Cortex of kidney (tissue), 1 donor: ENCODE results near the gene MAPKAP1.

Experiments used
- DNase-seq: peaks from one replicate; lab custom pipeline; 2025; lab: John Stamatoyannopoulos, UW

The MAPKAP1 gene

DNA sequence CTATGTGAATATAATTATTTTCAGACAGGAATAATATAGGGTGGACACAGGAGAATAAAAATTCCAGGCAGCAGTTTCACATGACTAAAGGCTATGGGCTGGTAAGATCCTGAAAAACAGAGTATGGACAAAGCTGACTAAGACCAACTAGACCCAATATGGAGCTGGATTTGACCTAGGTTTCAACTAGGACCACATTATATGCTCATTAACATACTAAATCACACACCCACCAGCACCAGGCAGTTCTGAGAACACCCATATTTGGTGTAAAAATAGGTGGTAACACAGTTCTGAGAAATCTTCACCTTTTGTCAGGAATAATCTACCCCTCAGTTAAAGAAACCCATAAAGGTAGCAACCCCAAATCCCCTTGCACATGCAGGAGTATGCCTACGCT is 64.7 kb downstream of the MAPKAP1 start:
- DNase-seq: no peak

DNA sequence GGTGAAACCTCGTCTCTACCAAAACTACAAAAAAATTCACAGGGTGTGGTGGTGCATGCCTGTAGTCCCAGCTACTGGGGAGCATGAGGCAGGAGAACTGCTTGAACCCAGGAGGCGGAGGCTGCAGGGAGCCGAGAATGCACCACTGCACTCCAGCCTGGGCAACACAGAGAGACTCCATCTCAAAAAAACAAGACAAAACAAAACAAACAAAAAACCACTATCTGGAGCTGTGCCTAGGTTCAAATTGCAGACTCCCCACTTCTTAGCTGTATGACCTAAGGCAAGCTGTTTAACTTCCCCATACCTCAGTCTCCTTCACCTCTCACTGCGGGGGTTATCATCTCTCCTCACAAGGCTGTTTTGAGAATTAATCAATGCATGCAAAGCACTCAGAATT is 68.0 kb downstream of the MAPKAP1 start:
- DNase-seq: no peak

DNA sequence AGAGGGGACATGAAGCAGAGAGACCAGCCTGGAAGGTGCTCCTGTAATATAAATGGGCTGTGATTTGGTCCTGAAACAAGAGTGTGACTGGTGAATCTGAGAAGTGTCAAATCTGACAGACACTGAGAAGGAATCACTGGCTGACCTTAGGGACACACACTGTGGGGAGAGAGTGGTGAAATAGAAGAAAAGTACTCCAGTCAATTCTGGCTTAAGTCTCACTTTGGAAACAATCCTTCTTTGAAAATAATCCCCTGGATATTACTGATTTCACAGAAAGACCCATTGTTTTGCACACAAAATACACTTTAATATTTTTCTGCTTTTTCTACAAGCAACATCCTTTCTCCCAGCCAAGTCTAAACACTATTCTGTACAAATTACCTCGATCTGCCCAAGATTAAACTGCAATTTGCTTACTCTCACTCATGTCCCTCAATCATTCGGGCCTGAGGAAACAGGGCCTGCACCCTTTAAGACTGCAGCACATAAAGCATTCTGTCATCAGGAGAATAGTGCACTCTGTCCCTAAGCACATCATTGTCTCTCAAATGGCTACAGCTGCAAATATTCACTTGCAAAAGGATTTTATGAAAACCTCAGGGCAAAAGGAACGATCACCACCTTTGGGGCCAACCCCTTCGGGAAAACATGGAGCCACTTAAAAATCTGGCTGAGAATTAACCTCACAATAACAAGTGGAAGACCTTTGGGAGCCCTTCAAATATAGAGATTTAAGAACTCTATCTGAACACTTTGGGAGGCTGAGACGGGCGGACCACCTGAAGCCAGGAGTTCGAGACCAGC is 68.6 kb downstream of the MAPKAP1 start:
- no peak for DNase-seq

DNA sequence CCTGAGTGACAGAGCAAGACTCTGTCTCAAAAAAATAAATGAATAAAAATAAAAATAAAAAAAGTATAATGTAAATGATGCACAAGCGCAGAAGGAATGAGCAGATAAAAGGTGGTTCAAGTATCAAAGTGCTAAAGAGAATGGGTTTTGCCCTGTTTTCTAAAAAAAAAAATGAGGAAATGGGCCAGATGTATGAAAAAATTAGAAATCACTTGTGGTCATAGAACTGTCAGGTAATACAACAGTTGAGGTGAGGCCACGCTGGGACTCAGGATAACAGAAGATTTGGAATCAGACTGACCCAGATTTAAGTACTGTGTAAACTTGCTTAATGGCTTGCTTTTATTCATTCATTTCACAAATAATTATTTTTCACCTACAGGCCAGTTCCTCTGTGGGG is 69.8 kb downstream of the MAPKAP1 start:
- no peak for DNase-seq

DNA sequence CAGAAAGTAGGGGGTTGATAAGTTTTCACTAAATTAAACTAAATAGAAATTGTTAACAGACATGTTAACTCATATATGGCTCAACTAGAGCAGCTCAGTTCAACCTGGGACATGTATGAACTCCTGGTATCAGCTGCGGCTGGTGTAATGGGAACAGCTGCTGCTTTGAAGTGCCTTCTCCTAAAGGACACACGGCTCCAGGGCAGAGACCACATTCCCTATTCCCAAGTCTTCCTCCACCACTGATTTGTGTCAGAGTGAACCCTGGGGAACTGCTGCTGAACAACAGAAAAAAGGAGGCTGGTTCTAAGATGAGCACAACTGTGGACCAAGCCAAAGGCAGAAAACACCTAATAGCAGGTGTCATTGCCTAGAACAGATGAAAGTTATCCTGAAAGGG is 71.1 kb downstream of the MAPKAP1 start:
- no peak for DNase-seq

DNA sequence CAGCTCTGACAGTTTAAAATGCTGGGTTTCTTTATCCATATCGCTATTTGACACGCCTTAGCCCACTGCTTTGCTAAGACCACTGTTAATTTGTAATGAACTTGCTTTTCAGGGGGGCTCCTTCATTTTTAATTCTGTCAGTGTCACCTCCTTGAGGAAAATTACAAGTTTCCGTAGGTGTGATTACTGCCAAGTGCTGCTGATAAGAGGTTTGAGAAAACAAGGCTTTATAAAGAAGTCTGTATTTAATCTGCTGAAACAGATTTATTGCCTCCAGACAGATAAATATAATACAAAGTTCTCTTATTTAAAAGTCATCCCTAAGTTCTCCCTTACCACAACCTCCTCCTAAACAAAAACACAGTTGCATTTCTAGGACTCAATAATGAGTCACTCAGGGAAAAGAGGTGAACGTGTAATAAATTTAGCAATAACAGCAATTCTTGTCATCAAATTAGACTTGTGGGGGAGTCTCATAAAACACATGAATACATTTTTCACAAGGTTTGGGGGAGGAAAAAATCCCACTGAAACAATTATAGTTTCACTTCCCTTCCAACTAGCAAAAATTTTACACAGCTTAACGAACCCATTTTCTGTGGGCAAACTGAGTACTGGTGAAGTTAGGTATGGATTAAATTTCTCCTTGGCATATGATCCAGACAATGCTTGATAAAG is 72.8 kb downstream of the MAPKAP1 start:
- no peak for DNase-seq

DNA sequence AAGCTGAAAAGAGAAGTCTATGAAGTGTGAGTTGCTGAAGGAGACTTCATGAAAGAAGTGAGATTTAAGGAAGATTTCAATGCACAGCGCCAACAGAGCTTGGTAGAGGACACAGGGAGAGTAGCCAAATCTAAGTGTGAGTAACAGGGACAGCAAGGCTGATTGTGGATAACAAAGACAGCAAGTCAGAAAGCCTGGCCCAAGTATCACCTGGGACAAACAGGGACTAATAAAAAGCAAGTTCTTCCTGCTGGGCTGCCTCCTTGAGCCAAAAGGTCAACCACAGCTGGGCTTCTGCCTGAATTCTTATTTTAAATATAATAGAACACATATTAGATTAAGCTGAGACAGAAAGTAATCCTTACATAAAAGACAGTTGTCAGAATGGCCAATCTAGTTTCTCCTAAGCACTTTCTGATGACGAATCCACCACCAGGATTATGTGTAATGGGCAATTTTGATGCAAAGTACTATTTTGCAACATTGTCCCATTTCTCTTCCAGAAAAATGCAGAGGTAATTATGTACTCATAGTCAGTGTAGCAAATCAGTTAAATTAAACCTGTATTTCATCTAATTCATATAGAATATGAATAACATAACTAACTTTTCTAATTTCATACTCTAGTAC is 73.8 kb downstream of the MAPKAP1 start:
- no peak for DNase-seq

DNA sequence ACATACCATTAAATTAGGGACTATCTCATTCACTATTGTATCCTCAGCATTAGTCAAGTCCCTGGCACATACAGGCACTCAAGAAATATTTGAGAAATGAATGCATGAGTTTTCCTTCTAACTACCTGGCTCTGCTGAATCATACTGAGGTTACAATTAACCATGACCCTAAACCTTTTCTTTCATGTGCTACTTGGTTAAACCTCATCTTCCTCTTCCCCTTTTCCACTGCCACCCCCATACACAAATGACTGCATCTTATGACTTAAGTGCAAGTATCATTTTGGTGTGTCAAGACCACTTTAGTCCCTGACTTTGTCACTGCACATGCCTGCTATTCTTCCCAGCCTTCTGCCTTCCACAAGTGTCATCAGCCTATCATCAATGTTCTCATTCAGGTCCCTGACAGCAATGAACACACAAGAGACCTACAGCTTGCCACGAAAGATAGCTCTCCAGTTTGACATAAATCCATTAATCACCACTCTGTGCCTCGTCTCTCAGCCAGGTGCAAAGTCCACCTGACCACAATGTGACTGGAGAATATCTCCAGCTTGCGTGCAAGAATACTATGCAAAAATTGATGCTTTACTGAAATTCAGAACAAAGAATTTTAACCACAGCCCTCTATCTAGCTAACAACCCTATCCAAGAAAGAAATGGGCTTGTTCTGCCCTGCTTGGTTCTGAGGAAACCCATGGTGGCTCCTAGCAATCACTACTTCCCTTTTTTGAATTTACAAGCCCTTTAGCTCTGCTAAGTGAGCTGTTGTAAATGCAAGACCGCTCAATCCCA is 74.5 kb downstream of the MAPKAP1 start:
- no peak for DNase-seq

DNA sequence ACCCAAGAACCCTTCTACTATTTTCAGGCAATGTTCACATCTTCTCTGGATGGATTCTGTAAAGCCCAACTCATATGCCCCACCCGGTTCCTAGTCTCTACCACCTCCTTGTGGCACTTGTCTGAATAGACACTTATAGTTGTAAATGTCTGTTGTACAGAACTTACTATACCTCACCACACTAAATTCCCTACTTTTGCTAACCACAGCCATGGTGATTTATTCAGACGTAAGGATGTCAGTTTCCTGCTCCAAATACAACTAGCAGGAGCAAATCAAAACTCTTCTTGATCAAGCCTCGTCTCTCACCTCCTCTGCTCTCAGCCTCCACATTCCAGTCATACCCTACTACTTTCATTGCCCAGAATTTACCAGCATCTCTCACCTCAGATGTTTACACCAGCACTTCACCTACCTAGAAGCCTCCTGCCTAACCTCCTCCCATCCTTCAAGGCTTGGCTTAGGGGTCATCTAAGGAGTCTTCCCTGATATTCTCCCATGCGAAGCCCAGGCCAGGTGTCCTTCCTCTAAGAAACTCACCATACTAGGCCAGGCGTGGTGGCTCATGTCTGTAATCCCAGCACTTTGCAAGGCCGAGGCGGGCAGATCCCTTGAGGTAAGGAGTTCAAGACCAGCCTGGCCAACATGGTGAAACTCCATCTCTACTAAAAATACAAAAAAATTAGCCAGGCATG is 75.5 kb downstream of the MAPKAP1 start:
- no peak for DNase-seq

DNA sequence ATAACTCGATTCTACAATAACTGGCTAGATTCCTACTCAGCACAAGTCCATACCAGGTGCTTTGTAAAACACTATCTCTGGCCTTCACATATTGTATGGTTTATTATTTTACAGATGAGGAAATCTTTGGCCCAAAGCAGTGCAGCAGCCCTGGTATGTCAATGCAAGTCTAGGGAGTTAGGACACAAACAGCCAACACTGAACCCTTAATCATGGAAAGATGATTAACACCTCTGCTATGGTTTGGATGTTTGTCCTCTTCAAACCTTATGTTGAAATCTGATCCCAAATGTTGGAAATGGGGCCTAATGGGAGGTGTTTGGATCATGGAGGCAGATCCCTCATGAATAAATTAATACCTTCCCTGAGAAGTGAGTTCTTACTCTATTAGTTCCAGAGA is 76.6 kb downstream of the MAPKAP1 start:
- DNase-seq: no peak

DNA sequence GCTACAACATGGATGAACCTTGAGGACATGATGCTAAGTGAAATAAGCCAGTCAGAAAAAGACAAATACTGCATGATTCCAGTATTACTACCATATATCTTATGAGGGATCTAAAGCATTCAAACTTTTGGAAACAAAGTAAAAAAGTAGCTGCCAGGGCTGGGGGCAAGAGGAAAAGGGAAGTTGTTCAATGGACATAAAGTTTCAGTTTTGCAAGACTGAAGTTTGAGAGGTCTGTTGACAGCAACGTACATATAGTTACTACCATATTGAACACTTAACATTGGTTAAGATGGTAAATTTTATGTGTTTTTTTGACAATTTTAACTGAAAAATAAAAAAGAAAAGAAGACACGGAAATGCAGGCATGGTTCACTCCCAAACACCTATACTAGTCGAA is 77.6 kb downstream of the MAPKAP1 start:
- no peak for DNase-seq

DNA sequence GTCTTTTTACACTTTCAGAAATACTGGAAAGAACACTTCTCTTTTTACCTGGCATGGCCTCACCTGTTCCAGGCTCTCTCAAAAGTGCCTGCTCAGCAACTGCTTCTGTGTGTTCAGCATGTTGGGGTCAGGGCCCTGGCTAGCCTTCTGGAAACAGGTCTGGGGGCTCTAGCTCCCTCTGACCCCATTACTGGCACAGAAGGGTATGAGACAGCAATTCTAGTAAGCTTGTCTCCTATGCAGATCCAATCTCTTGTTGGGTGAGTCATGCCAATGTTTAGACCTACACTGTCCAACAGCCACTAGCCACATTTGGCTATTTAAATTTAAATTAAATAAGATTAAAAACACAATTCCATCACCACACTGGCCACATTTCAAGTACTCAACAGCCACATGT is 80.8 kb downstream of the MAPKAP1 start:
- DNase-seq: no peak

DNA sequence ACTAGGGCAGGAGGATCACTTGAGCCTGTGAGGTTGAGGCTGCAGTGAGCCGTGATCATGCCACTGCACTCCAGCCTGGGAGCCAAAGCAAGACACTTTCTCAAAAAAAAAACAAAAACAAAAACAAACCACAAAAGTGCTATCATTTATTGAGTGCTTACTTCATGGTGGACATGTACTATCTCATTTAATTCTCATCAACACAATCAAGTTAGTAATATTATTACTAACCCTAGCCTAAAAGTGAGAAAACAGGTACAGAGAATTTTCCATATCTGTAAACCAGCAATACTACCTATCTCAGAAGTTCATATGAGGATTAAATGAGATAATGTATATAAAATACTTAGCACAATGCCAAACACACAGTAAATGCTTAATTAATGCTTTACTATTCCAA is 85.8 kb downstream of the MAPKAP1 start:
- no peak for DNase-seq

DNA sequence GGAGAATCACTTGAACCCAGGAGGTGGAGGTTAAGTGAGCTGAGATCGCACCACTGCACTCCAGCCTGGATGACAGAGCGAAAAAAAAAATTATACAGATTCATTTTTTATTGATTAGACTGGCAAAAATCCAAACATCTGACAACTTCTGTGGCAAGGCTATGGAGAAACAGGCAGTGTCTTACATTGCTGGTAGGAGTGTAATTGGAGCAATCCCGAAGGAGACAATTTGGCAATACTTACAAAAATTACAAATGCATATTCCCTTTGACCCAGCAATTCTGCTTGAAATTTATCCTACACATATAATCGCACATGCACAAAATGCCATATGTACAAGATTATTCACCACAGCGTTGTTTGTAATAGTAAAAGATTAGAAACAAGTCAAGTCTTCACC is 86.8 kb downstream of the MAPKAP1 start:
- no peak for DNase-seq

DNA sequence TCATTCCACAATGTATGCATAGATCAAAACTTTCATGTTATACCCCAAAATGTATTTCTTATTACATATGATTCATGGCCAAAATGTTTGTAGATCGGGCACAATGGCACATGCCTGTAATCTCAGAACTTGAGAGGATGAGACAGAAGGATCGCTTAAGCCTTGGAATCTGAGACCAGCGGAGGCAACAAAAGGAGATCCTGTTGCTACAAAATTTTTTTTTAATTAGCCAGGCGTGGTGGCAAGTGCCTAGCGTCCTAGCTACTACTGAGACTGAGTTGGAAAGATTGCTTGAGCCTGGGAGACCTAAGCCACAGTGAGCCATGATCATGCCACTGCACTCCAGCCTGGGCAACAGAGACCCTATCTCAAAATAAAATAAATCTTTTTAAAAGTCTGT is 89.9 kb downstream of the MAPKAP1 start:
- no peak for DNase-seq

DNA sequence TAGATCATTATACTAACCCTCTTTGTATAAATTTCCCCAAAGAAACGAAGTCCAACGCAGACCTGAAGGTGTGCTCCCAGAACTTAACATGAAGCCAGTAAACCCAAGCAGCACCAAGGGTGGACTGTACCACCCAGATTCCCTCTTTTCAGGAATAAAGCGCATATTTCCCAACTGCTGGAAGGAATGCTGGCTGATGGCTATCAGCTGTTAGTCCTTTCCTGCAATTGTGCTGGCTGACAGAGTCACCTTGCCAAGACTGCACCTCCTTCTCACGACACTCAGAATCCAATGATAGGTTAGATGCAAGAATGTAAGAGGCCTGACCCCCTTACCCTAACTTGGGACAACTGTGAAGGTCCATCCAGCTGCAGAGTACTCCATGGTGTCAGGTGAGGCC is 93.9 kb downstream of the MAPKAP1 start:
- DNase-seq: no peak

DNA sequence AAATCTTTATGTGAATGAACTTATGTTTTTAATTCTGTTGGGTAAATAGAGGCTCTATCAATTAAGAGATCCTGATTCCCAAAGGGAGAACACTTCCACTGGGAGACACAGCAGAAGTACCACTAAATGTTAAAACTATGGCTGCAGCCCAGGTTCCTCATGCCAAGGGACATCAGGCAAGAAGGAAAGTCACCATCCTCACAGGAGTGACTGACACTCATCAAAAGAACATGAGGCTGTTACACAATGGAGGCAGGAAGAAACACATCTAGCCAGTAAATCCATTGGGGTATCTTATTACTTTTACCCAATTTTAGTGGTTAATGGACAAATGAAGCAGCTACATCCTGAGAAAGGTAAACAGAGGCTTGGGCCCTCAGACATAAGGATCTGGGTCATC is 94.4 kb downstream of the MAPKAP1 start:
- no peak for DNase-seq

DNA sequence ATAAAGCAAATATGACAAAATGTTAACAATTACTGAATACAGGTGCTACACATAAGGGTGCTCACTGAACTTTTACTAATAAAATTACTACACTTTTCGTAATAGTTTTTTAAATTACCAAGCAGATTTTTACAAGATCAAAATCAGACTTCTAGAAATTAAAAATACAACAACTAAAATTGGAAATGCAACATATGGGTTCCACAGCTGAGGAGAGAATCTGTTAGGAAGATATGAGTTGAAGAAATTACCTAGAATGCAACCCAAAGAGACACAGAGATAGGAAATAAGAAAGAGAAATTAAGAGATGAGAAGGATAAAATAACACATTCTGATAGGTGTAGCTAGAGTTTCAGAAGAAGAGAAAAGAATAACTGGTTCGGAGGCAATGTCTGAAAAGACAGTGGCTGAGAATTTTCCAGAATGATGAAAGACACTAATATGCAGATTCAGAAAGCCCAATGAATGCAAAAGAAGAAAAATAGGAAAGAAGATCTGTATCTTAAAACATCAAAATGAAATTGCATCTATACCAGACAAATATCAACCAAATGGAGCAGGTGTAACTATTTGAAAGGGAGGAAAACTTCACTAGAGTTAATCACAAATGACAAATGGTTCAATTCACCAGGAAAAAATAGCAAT is 95.8 kb downstream of the MAPKAP1 start:
- DNase-seq: no peak

DNA sequence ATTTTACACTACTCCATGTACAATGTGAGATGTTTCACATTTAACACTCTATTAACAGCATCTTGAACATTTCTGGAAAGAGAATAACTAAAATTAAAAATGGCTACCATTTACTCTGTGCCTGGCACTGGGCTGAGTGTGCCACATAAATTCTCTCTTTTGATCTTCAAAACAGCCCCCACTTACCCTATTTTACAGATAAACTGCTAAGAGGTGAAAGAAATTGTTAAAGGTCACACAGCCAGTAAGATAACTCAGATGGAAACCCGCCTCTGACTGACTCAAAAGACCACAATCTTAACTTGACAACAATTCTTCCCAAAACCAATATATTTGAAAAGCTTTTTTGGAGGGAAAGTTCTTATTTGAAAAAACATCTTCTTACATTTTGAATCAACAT is 97.3 kb downstream of the MAPKAP1 start:
- DNase-seq: no peak

DNA sequence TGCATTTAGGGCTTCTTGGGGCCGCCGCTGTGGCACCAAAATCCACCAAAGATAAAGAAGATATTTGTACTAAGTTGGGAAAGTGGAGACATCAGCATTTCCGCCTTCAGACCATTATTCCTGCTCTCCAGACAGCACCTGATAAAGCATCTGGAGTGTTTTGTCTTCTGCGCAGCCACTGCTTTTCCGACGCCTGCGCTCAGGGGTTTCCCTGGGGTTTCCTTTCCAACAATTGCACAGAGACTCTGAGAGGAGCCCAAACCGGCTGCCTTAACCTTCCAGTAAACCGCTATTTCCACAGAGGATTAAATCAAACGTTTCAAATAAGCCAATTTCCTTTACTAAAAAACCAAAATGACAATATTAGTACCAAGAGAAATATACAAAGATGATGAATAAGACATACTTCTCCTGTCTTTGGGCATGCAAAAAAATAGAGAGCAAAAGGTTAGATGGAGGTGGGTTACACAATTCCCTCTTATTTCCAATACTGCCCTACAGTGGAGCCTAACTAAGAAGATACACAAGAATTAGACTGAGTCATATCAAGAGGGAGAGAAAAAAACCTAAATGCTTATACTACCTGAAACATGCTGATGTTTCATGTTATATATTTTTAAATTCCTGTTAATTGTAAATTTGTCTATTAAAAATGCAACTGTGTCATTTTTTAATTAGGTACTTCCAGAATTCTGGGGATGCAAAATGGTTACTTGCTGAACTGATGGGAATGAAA is 98.4 kb downstream of the MAPKAP1 start:
- no peak for DNase-seq

DNA sequence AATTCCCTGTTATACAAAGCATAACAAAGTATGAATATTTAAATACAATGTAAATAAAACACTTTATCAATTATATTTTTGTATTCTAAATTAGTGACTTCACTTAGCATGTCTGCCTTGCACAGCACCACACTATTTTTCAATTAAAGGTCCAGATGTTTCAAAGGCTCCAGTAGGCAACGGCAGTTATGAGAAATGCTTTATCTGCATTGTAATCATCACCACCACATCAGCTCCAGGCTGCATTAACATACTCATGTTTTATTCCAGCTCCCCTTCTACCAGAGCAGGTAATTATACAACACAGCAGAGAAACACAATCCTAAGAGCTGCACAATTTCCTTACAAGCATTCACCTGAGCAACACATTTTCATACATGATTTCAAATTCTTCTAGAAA is 102.8 kb downstream of the MAPKAP1 start:
- no peak for DNase-seq
